SU-DHL-6 (cell line): ENCODE data around the gene PCDHGB7.

Source experiments
- H2AFZ ChIP-seq: fragments of 200-600 bp; sonication (generic); 2 replicates; pipeline ENCODE4 v1.6.1; 2014; ENCODE audit warnings: low read depth, mild to moderate bottlenecking, moderate library complexity, mixed read lengths, antibody characterized with exemption, low read length; ENCODE audit not compliant: severe bottlenecking
- H3F3A ChIP-seq: fragments of 200-600 bp; shearing (Covaris generic); 2 replicates; pipeline ENCODE4 v1.6.0; 2016; ENCODE audit warnings: antibody characterized with exemption, mild to moderate bottlenecking; ENCODE audit not compliant: insufficient read depth
- H3K27ac ChIP-seq: fragments of 200-600 bp; sonication (generic); 2 replicates; pipeline ENCODE4 v1.5.1; 2016; ENCODE audit warnings: low read depth, mild to moderate bottlenecking, low read length, moderate library complexity, mixed read lengths
- H3K27me3 ChIP-seq: fragments of 200-600 bp; sonication (generic), shearing (Covaris generic); 2 replicates; pipeline ENCODE4 v1.6.0; 2014; ENCODE audit warnings: mild to moderate bottlenecking, low read length
- H3K36me3 ChIP-seq: fragments of 200-600 bp; sonication (generic); 2 replicates; pipeline ENCODE4 v1.6.1; 2014; ENCODE audit warnings: mild to moderate bottlenecking, low read length, mixed read lengths
- H3K4me2 ChIP-seq: fragments of 300-600, 200-600 bp; shearing (Covaris generic), sonication (generic); 2 replicates; pipeline ENCODE4 v1.6.0; 2014; ENCODE audit warnings: low read length, low read depth, mild to moderate bottlenecking; ENCODE audit not compliant: poor library complexity, severe bottlenecking
- H3K4me3 ChIP-seq: fragments of 200-600 bp; sonication (generic); 2 replicates; pipeline ENCODE4 v1.5.1; 2014; ENCODE audit warnings: antibody characterized with exemption, low read length, mild to moderate bottlenecking, mixed read lengths; ENCODE audit not compliant: insufficient read depth, poor library complexity, severe bottlenecking
- H3K79me2 ChIP-seq: fragments of 200-600 bp; sonication (generic); 2 replicates; pipeline ENCODE4 v1.6.1; 2014; ENCODE audit warnings: mild to moderate bottlenecking, low read length, moderate library complexity; ENCODE audit not compliant: insufficient read depth
- H3K9ac ChIP-seq: fragments of 200-600 bp; sonication (generic); 2 replicates; pipeline ENCODE4 v1.7.0; 2014; ENCODE audit warnings: mild to moderate bottlenecking, low read length
- H3K9me2 ChIP-seq: fragments of 200-600 bp; sonication (generic); replicated peaks from 2 replicates; pipeline ENCODE4 v1.6.1; 2014; ENCODE audit warnings: low read length; ENCODE audit not compliant: insufficient read depth
- H3K9me3 ChIP-seq: fragments of 200-600 bp; sonication (generic); 2 replicates; pipeline ENCODE4 v1.6.1; 2014; ENCODE audit warnings: low read length, mixed read lengths; ENCODE audit not compliant: insufficient read depth
- H4K20me1 ChIP-seq: fragments of 200-600 bp; sonication (generic); 2 replicates; pipeline ENCODE4 v1.6.1; 2014; ENCODE audit warnings: low read depth, mild to moderate bottlenecking, antibody characterized with exemption, low read length, moderate library complexity, mixed read lengths
- CTCF ChIP-seq: fragments of 200-600 bp; sonication (generic); IDR thresholded peaks from one replicate; pipeline ENCODE4 v1.5.1; 2017; ENCODE audit warnings: antibody characterized with exemption, mild to moderate bottlenecking, low read length, moderate library complexity; ENCODE audit not compliant: insufficient read depth, poor library complexity, severe bottlenecking
- EZH2phosphoT487 ChIP-seq: fragments of 200-600 bp; sonication (generic), shearing (Covaris generic); conservative IDR thresholded peaks from 2 replicates; pipeline ENCODE4 v1.6.1; 2018; ENCODE audit warnings: mild to moderate bottlenecking, antibody characterized with exemption, low read length, moderate library complexity, mixed read lengths

The PCDHGB7 gene

GRCh38 chr5:141388661-141389060 is 28.8 kb upstream of the PCDHGB7 start:
- H3K79me2 ChIP-seq: no peaks in the 10 kb centered on the region
- no peak overlapping the region for H3K4me2 ChIP-seq
- H3K36me3 ChIP-seq: 0 out of 2 replicates have a peak, but pooled peaks cover 3% of the 10 kb centered on the region
- H3K9me2 ChIP-seq: no peaks in the 10 kb centered on the region
- no peaks in the 10 kb centered on the region; the same call in 1 of the 2 replicates for H3F3A ChIP-seq
- H3K27ac ChIP-seq: no peak overlapping the region
- H3K9me3 ChIP-seq: peaks cover 18% of the 10 kb centered on the region; the same call in 1 of the 2 replicates
- no peaks in the 10 kb centered on the region for H3K27me3 ChIP-seq
- no peak overlapping the region for H2AFZ ChIP-seq
- no peaks in the 10 kb centered on the region for H4K20me1 ChIP-seq
- H3K9ac ChIP-seq: no peak overlapping the region
- no peak for TF ChIP-seq CTCF
- no peak for TF ChIP-seq EZH2phosphoT487
- no peak overlapping the region for H3K4me3 ChIP-seq

- Histone ChIP-seq H3K9me3 (peaks cover 15% of the 10 kb centered on the region; the same call in 1 of the 2 replicates), H3K36me3 (0 out of 2 replicates have a peak, but pooled peaks cover 3% of the 10 kb centered on the region), H3K4me3 (no peak overlapping the region), H3K27me3 (no peaks in the 10 kb centered on the region), H3F3A (no peaks in the 10 kb centered on the region; the same call in 1 of the 2 replicates), H3K79me2 (no peaks in the 10 kb centered on the region), H4K20me1 (no peaks in the 10 kb centered on the region), H3K4me2 (no peak overlapping the region), H3K9ac (no peak overlapping the region), H3K9me2 (no peaks in the 10 kb centered on the region), H3K27ac (no peak overlapping the region), H2AFZ (no peak overlapping the region)
- no peak for TF ChIP-seq CTCF
- TF ChIP-seq EZH2phosphoT487: no peak
Measured at GRCh38 chr5:141389153-141390042, 28.1 kb upstream of the PCDHGB7 start.

GRCh38 chr5:141392429-141393198 is 24.9 kb upstream of the PCDHGB7 start, which contains the start of gene PCDHGA8:
Gene PCDHGA8, plus strand, starts transcription at chr5:141392633. Its CDS starts 181 bp downstream, at chr5:141392814.
- H3K9me3 ChIP-seq: no peaks in the 10 kb centered on the region; the same call in 1 of the 2 replicates

More at GRCh38 chr5:141392429-141393198, 24.9 kb upstream of the PCDHGB7 start, which contains the start of gene PCDHGA8:
- no peaks in the 10 kb centered on the region for H3K27me3 ChIP-seq
- H4K20me1 ChIP-seq: no peaks in the 10 kb centered on the region
- H3K4me3 ChIP-seq: no peak within 1 kb of the TSS
- no peak within 1 kb of the TSS for H3K9ac ChIP-seq
- H3F3A ChIP-seq: no peaks in the 10 kb centered on the region; the same call in none of the 2 replicates
- H3K27ac ChIP-seq: no peak within 1 kb of the TSS
- no peaks in the 10 kb centered on the region for H3K36me3 ChIP-seq
- H2AFZ ChIP-seq: no peak within 1 kb of the TSS
- no peaks in the 10 kb centered on the region for H3K79me2 ChIP-seq
- TF ChIP-seq EZH2phosphoT487 (no peak), CTCF (peak; percentile 20)
- H3K9me2 ChIP-seq: no peaks in the 10 kb centered on the region
- peak within 1 kb of the TSS; percentile 14 for H3K4me2 ChIP-seq
